BJ (cell line): ENCODE data around the gene HEPACAM. TPM values are rescaled to one million over a fixed set of nuclear protein-coding genes. Genes with fewer than 3 reads are reported as not detected.

ENCODE experiments used
- CTCF ChIA-PET: fragments of 350-600 bp; formaldehyde crosslinking; extraction: SDS; loops from one replicate; lab custom pipeline; 2021; ENCODE audit warnings: antibody characterized with exemption, inconsistent platforms; lab: Yijun Ruan, JAX
- POLR2A ChIA-PET: fragments of 300-600 bp; sonication (Branson Sonifier 250); formaldehyde crosslinking; extraction: SDS; loops from one replicate; lab custom pipeline; 2021; ENCODE audit warnings: antibody characterized with exemption; lab: Charles Lee
- DNase-seq: peaks from one replicate; pipeline ENCODE4 v3.0.0-alpha.2; 2011; ENCODE audit warnings: low read depth
- H3K27me3 ChIP-seq: 2 replicates; pipeline ENCODE4 v1.6.0; 2011; ENCODE audit warnings: low read length; ENCODE audit not compliant: control insufficient read depth, insufficient read depth
- H3K36me3 ChIP-seq: 2 replicates; pipeline ENCODE4 v1.5.1; 2011; ENCODE audit warnings: low read length; ENCODE audit not compliant: control insufficient read depth, insufficient read depth
- H3K4me3 ChIP-seq: 2 replicates; pipeline ENCODE4 v1.5.1; 2011; ENCODE audit warnings: low read depth, mild to moderate bottlenecking, control low read depth, low read length
- polyA plus RNA-seq: library from polyadenylated mRNA; depleted of rRNA; stranded (reverse); fragments of >200 nt; gene quantifications from 2 replicates; pipeline ENCODE4 v1.2.3, GENCODE V29; 2011
- TF ChIP-seq, protein P1 (sequence below): IDR thresholded peaks from 2 replicates; pipeline ENCODE4 v1.5.1; 2011; ENCODE audit warnings: low read depth, mild to moderate bottlenecking, control low read depth, inconsistent platforms, low read length, moderate library complexity; ENCODE audit not compliant: insufficient read depth

Gene HEPACAM
- polyA plus RNA-seq, 1 experiment = 0.06 TPM

DNA sequence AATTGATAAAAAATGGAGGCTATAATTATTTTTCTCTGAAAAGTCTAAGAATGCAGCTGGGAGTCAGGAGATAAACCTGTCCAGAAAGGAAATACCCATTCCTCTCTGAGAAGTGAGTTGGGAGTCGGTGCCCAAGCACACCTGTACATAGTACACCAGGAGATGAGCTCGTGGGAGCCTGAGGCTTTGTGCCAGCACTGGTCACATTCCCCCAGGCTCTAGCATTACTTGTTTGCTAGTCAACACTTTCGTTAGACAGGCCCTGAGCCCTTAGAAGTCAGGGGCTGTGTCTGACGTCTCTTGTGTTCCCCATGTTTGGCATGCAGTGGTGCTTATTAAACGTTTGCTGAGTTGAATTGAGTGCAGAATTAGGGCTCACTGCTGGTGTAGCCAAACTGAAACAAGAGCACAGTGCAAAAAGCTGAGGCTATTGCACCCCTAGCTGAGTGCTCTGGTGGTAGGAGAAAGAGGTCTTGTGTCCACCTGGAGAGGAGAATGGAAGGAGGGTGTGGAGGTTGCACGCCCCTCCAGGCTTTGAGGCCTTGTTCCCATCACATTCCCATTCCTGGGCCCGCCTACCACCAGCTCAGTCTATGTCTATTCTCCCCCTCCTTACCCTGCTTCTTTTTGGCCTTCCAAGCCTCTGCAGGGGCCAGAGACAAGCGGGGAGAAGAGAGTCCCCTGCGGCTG is 45.0 kb downstream of the HEPACAM start:
- TF ChIP-seq, protein P1, sequence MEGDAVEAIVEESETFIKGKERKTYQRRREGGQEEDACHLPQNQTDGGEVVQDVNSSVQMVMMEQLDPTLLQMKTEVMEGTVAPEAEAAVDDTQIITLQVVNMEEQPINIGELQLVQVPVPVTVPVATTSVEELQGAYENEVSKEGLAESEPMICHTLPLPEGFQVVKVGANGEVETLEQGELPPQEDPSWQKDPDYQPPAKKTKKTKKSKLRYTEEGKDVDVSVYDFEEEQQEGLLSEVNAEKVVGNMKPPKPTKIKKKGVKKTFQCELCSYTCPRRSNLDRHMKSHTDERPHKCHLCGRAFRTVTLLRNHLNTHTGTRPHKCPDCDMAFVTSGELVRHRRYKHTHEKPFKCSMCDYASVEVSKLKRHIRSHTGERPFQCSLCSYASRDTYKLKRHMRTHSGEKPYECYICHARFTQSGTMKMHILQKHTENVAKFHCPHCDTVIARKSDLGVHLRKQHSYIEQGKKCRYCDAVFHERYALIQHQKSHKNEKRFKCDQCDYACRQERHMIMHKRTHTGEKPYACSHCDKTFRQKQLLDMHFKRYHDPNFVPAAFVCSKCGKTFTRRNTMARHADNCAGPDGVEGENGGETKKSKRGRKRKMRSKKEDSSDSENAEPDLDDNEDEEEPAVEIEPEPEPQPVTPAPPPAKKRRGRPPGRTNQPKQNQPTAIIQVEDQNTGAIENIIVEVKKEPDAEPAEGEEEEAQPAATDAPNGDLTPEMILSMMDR = no peak
- Histone ChIP-seq H3K36me3 (no peaks in the 10 kb centered on the region), H3K4me3 (no peak overlapping the region), H3K27me3 (no peaks in the 10 kb centered on the region)
- POLR2A ChIA-PET = interaction anchor here (0.8 kb wide), 1 partner anchor 63 kb away, joined by 3 read pairs; no protein-coding TSS in a partner anchor
- no peak for DNase-seq
- CTCF ChIA-PET = interaction anchor here (1.0 to 2.4 kb wide), 4 partner anchors 10 to 253 kb away, joined by 3 to 8 read pairs (median 8); no protein-coding TSS in a partner anchor

DNA sequence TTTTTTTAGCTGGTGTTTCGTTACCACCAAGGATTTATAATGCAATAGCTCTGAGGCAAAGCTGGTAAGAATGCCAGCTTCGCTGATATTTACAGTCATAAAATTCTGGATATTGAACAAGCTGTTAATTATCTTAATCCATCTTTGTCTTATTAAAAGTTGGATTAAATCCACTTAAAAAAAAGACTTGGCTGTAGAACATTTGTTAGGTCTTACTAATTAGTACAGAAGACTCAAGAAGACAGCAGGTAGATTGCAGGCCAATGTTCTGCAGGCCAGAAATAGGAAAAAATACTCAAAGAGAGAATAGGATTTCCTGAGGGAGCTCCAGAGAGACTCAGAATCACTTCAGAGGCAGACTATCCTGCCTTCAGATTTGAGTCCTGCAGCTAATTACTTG is 45.7 kb downstream of the HEPACAM start:
- no peaks in the 10 kb centered on the region for H3K36me3 ChIP-seq
- no peak overlapping the region for H3K4me3 ChIP-seq
- DNase-seq = no peak
- CTCF ChIA-PET = interaction anchor here (0.6 to 2.4 kb wide), 5 partner anchors 8 to 252 kb away, joined by 3 to 8 read pairs (median 5); no protein-coding TSS in a partner anchor
- TF ChIP-seq, protein P1 = no peak
- no peaks in the 10 kb centered on the region for H3K27me3 ChIP-seq
- POLR2A ChIA-PET = no interaction called here

DNA sequence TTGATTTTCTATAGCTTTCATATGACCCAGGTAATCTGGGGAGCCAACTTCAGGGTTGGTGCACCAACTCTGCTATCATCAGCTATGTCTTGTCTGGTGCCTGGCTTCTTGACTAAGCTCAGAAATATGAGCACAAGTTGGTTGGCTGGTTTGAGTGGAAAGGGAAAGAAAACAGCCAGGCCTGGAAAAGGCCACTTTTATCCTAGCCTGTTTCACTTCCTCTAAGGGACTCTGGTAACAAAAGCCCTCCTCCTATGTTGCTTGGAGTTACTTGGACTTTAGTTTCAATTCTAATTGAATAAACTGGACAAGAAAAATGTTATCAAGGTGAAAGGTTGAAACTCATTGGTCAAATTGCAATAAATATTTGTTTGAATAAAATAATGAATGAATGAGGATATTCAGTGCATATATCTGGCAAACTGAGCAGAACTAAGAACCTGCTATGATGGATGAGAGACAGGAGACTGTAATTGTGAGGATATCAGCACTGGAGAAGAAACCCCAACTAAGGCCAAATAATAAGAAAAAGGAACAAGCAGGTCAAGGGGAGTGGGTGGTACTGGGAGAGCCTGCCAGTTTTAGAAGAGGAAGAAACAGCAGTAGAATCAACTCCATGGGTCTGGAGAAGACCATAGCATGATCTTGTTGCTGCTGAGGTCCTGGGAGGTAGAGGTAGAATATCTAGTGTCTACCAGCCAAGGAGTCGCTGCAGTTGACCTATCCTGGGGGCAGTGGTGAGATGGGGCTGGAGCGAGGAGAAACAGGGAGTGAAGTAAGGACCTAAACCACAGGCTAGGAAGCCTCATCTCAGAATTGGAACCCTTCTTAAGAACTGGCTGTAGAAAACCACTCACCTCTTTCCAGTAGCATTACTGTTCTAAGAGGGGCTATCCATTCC is 46.4 kb downstream of the HEPACAM start:
- DNase-seq = no peak
- ChIA-PET CTCF (interaction anchor here (0.6 to 3.5 kb wide), 7 partner anchors 8 to 251 kb away, joined by 3 to 16 read pairs (median 5); no protein-coding TSS in a partner anchor), POLR2A (no interaction called here)
- TF ChIP-seq, protein P1 = no peak
- no peaks in the 10 kb centered on the region for H3K36me3 ChIP-seq
- no peaks in the 10 kb centered on the region for H3K27me3 ChIP-seq
- H3K4me3 ChIP-seq = no peak overlapping the region

DNA sequence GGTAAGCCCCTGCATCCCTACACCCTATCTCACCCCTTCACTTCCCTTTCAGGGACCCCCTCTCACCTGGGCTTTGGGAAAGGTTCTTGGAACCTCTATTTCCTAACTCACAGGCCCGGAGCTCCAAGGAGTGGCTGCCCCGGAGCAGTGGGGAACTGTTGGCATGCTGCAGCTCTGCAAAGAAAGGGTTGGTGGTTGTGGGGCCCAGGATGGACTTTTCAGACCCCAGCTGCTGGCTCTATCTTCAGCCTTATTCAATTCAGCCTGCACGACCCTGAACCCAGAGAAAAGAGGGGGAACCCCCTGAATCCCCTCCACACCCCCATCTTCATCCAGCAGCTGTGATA is 48.2 kb downstream of the HEPACAM start:
- Histone ChIP-seq H3K27me3 (no peaks in the 10 kb centered on the region), H3K4me3 (no peak overlapping the region), H3K36me3 (no peaks in the 10 kb centered on the region)
- DNase-seq = no peak
- CTCF ChIA-PET = interaction anchor here (1.1 to 3.5 kb wide), 3 partner anchors 10 to 21 kb away, joined by 3 to 16 read pairs (median 11); no protein-coding TSS in a partner anchor
- POLR2A ChIA-PET = no interaction called here
- TF ChIP-seq, protein P1 = no peak
